Activated CD8-positive, alpha-beta T cell treated with anti-CD3 and anti-CD28 coated beads for 36 hours (primary cell): ENCODE data around the gene TMEM147. TPM values are rescaled to one million over a fixed set of nuclear protein-coding genes. Genes with fewer than 3 reads are reported as not detected.

Experiments used
- ATAC-seq: fragments of 200-7000 bp; cut with Tn5 transposase; one replicate; pipeline ENCODE4 v1.10.0; 2021; ENCODE audit warnings: mild to moderate bottlenecking, moderate library complexity
- CTCF ChIA-PET: fragments of 350-600 bp; sonication (Branson Sonifier 250); formaldehyde crosslinking; loops from one replicate; lab custom pipeline; 2021; ENCODE audit warnings: antibody characterized with exemption; lab: Charles Lee
- POLR2A ChIA-PET: fragments of 350-600 bp; sonication (Branson Sonifier 250); formaldehyde crosslinking; loops from one replicate; lab custom pipeline; 2021; ENCODE audit warnings: antibody characterized with exemption; lab: Charles Lee
- DNase-seq: peaks from one replicate; pipeline ENCODE4 v3.0.0-alpha.2; 2020
- H3K27ac Mint-ChIP-seq: one replicate; pipeline ENCODE4 v1.8.0; 2021; ENCODE audit warnings: mild to moderate bottlenecking, mixed read lengths
- H3K27me3 Mint-ChIP-seq: one replicate; pipeline ENCODE4 v1.8.0; 2021; ENCODE audit warnings: mixed read lengths
- H3K36me3 Mint-ChIP-seq: one replicate; pipeline ENCODE4 v1.8.0; 2021; ENCODE audit warnings: low read depth, mixed read lengths
- H3K4me1 Mint-ChIP-seq: one replicate; pipeline ENCODE4 v1.8.0; 2021; ENCODE audit warnings: low read depth, mixed read lengths
- H3K4me3 Mint-ChIP-seq: one replicate; pipeline ENCODE4 v1.8.0; 2021; ENCODE audit warnings: mild to moderate bottlenecking, moderate library complexity, mixed read lengths
- H3K9me3 Mint-ChIP-seq: one replicate; pipeline ENCODE4 v1.8.0; 2021; ENCODE audit warnings: mixed read lengths
- CTCF ChIP-seq: fragments of 200-600 bp; IDR thresholded peaks from one replicate; pipeline ENCODE4 v1.8.0; 2022; ENCODE audit warnings: antibody characterized with exemption, mild to moderate bottlenecking
- intact Hi-C: fragments of 100-400 bp; cut with micrococcal nuclease; formaldehyde crosslinking; loops from one replicate; pipeline ENCODE4 v1.10.0; 2022
- total RNA-seq, 2 experiments: library from RNA; stranded (reverse); gene quantifications; one replicate each; pipeline ENCODE4 v1.2.3, GENCODE V29; 2021

The TMEM147 gene
- total RNA-seq, 2 experiments from 2014 or later: 81.7 to 86.6 TPM

GRCh38 chr19:35539314-35539713 is 6.1 kb upstream of the TMEM147 start:
- Mint-ChIP-seq H3K27ac (no peak overlapping the region), H3K4me3 (no peak overlapping the region), H3K36me3 (peaks cover 10% of the 10 kb centered on the region), H3K4me1 (peaks cover 11% of the 10 kb centered on the region), H3K9me3 (no peaks in the 10 kb centered on the region), H3K27me3 (no peaks in the 10 kb centered on the region)
- ATAC-seq (no peak), DNase-seq (no peak)
- no peak for TF ChIP-seq CTCF
- ChIA-PET POLR2A (interaction anchor here (0.7 kb wide), 1 partner anchor 75 kb away, joined by 3 read pairs; no protein-coding TSS in a partner anchor), CTCF (interaction anchor here (2.5 kb wide), 1 partner anchor 10 kb away, joined by 10 read pairs; no protein-coding TSS in a partner anchor)
- intact Hi-C loops: no loop called here

- Mint-ChIP-seq H3K27ac (no peak overlapping the region), H3K9me3 (no peaks in the 10 kb centered on the region), H3K4me3 (no peak overlapping the region), H3K4me1 (peaks cover 16% of the 10 kb centered on the region), H3K36me3 (peaks cover 15% of the 10 kb centered on the region), H3K27me3 (no peaks in the 10 kb centered on the region)
- POLR2A ChIA-PET: no interaction called here
- intact Hi-C loops: no loop called here
- ATAC-seq (no peak), DNase-seq (no peak)
- TF ChIP-seq CTCF: no peak
- CTCF ChIA-PET: no interaction called here
These were observed 5.6 kb upstream of the TMEM147 start for GRCh38 chr19:35539850-35540249.

- DNase-seq (no peak), ATAC-seq (no peak)
- Mint-ChIP-seq H3K4me1 (peaks cover 16% of the 10 kb centered on the region), H3K27me3 (no peaks in the 10 kb centered on the region), H3K4me3 (no peak overlapping the region), H3K27ac (no peak overlapping the region), H3K36me3 (peaks cover 16% of the 10 kb centered on the region), H3K9me3 (no peaks in the 10 kb centered on the region)
- intact Hi-C loops: no loop called here
- ChIA-PET CTCF (interaction anchor here (1.9 kb wide), 1 partner anchor 30 kb away, joined by 6 read pairs; no protein-coding TSS in a partner anchor), POLR2A (no interaction called here)
- TF ChIP-seq CTCF: no peak
These were observed 5.0 kb upstream of the TMEM147 start for GRCh38 chr19:35540356-35540927.

GRCh38 chr19:35542209-35542608 is 3.2 kb upstream of the TMEM147 start:
- no peak for TF ChIP-seq CTCF
- ATAC-seq: no peak
- H3K4me3 Mint-ChIP-seq: no peak overlapping the region
- H3K27ac Mint-ChIP-seq: no peak overlapping the region
- H3K4me1 Mint-ChIP-seq: peaks cover 28% of the 10 kb centered on the region
- intact Hi-C loops: no loop called here
- H3K27me3 Mint-ChIP-seq: no peaks in the 10 kb centered on the region
- CTCF ChIA-PET: interaction anchor here (1.2 to 1.9 kb wide), 2 partner anchors 27 to 32 kb away, joined by 3 to 6 read pairs; no protein-coding TSS in a partner anchor
- DNase-seq: no peak
- H3K36me3 Mint-ChIP-seq: peaks cover 28% of the 10 kb centered on the region
- no peaks in the 10 kb centered on the region for H3K9me3 Mint-ChIP-seq
- POLR2A ChIA-PET: no interaction called here
